Measurements from ENCODE around the gene SMAD6. TPM values are rescaled to one million over a fixed set of nuclear protein-coding genes. Genes with fewer than 3 reads are reported as not detected.
"Not testable (repeated sequence)": the region's sequence is repeated elsewhere in the genome, so short reads cannot be mapped to it uniquely, and the experiment has no call there.

The SMAD6 gene
- total RNA-seq, 3 donors from 2014 or later (not counting 1 experiment from before 2014, with no cell fraction given): 0.07 to 0.38 (median 0.09) TPM

GRCh38 chr15:66684136-66684681 is 17.8 kb upstream of the SMAD6 start:
- H3K27ac ChIP-seq (ENCODE audit: low read length): no peak overlapping the region
- no peaks in the 10 kb centered on the region for H3K9me3 ChIP-seq (ENCODE audit: control insufficient read depth, insufficient read depth, low read length)
- H3K36me3 ChIP-seq (ENCODE audit: control insufficient read depth, insufficient read depth, low read length): no peaks in the 10 kb centered on the region
- H3K27me3 Mint-ChIP-seq (ENCODE audit: low read depth in 2 of 2): no peaks in the 10 kb centered on the region
- H3K4me3 ChIP-seq (ENCODE audit: low read length): no peak overlapping the region
- no peaks in the 10 kb centered on the region for H3K4me1 ChIP-seq (ENCODE audit: control insufficient read depth, insufficient read depth, low read length)
- H3K36me3 Mint-ChIP-seq: no peaks in the 10 kb centered on the region
- H3K4me1 Mint-ChIP-seq: no peaks in the 10 kb centered on the region
- no peaks in the 10 kb centered on the region for H3K9me3 Mint-ChIP-seq
- ATAC-seq: no peak
- DNase-seq: no peak
- H3K27ac Mint-ChIP-seq: no peak overlapping the region
- no peak overlapping the region for H3K4me3 Mint-ChIP-seq
- no peaks in the 10 kb centered on the region for H3K27me3 ChIP-seq (ENCODE audit: control insufficient read depth, insufficient read depth, low read length)
- no peak for TF ChIP-seq CTCF (IDR thresholded peaks at IDR 0.05)
- intact Hi-C loops (cut with micrococcal nuclease): no loop called here

DNA sequence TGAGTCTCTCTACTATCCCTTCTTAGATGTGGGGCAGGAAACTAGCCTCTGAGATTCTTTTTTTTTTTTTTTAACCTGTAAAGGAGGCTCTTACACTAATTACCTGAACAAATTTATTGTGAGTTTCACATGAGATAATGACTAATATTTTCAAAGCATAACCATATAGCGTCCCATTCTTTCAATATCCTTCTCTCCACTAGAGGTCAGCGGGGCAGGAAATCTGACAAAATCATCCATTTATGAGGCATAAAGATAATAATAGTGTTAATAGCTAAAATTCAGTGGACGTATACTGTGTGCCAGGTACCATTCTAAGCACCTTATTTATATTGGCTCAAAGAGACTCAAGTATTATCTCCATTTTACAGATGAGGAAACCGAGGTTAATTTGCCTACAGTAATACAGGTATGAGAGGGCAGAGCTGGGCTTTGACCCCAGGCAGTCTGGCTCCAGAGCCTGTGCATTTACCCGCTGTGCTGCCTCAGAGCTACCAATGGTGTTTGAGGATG is 16.3 kb upstream of the SMAD6 start:
- no peak overlapping the region for H3K4me3 ChIP-seq (ENCODE audit: low read length)
- no peaks in the 10 kb centered on the region for H3K9me3 ChIP-seq (ENCODE audit: control insufficient read depth, insufficient read depth, low read length)
- intact Hi-C loops (cut with micrococcal nuclease): no loop called here
- Mint-ChIP-seq H3K4me1 (no peaks in the 10 kb centered on the region), H3K9me3 (no peaks in the 10 kb centered on the region), H3K4me3 (no peak overlapping the region), H3K27me3 (ENCODE audit: low read depth in 2 of 2) (no peaks in the 10 kb centered on the region), H3K27ac (no peak overlapping the region), H3K36me3 (no peaks in the 10 kb centered on the region)
- TF ChIP-seq CTCF (IDR thresholded peaks at IDR 0.05): no peak
- H3K27ac ChIP-seq (ENCODE audit: low read length): no peak overlapping the region
- DNase-seq (no peak), ATAC-seq (no peak)
- WGBS (ENCODE audit: insufficient coverage): 90% methylated on average over 2 of the region's 5 CpGs
- no peaks in the 10 kb centered on the region for H3K4me1 ChIP-seq (ENCODE audit: control insufficient read depth, insufficient read depth, low read length)
- no peaks in the 10 kb centered on the region for H3K36me3 ChIP-seq (ENCODE audit: control insufficient read depth, insufficient read depth, low read length)
- H3K27me3 ChIP-seq (ENCODE audit: control insufficient read depth, insufficient read depth, low read length): no peaks in the 10 kb centered on the region

- H3K4me3 ChIP-seq (ENCODE audit: low read length); DNase-seq; H3K4me3 Mint-ChIP-seq; H3K9me3 ChIP-seq (ENCODE audit: control insufficient read depth, insufficient read depth, low read length); ATAC-seq; H3K27me3 ChIP-seq (ENCODE audit: control insufficient read depth, insufficient read depth, low read length); H3K9me3 Mint-ChIP-seq; H3K27ac Mint-ChIP-seq; intact Hi-C loops (cut with micrococcal nuclease); H3K27ac ChIP-seq (ENCODE audit: low read length); H3K4me1 ChIP-seq (ENCODE audit: control insufficient read depth, insufficient read depth, low read length); H3K27me3 Mint-ChIP-seq (ENCODE audit: low read depth in 2 of 2); H3K36me3 ChIP-seq (ENCODE audit: control insufficient read depth, insufficient read depth, low read length); H3K4me1 Mint-ChIP-seq; H3K36me3 Mint-ChIP-seq: not testable (repeated sequence)
- WGBS (ENCODE audit: insufficient coverage): 100% methylated on average over 1 of the region's 7 CpGs
Measured at GRCh38 chr15:66690912-66691311, 11.1 kb upstream of the SMAD6 start.

DNA sequence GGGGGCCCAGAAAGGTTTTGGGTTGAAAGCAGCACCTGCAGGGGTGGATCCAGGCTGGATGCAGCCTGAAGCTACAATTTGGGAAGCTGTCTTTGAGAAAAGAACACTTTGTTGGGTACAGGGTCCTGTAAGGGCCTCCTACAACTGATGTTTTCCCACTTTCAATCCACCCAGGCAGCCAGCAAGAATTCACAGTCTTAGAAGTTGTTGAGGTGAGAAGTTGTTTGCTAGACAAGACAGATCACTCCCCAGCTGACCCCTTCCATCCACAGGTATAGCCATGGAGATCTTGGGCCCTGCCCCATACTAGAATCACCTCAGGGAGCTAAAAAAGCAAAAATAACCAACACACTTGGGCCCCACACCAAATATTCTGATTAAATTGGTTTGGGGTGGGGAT is 10.3 kb upstream of the SMAD6 start:
- Histone ChIP-seq H3K27me3 (ENCODE audit: control insufficient read depth, insufficient read depth, low read length) (no peaks in the 10 kb centered on the region), H3K4me1 (ENCODE audit: control insufficient read depth, insufficient read depth, low read length) (peaks cover 3% of the 10 kb centered on the region), H3K9me3 (ENCODE audit: control insufficient read depth, insufficient read depth, low read length) (no peaks in the 10 kb centered on the region), H3K27ac (ENCODE audit: low read length) (no peak overlapping the region), H3K4me3 (ENCODE audit: low read length) (no peak overlapping the region), H3K36me3 (ENCODE audit: control insufficient read depth, insufficient read depth, low read length) (no peaks in the 10 kb centered on the region)
- Mint-ChIP-seq H3K36me3 (no peaks in the 10 kb centered on the region), H3K9me3 (no peaks in the 10 kb centered on the region), H3K4me1 (peaks cover 0 to 8% of the 10 kb centered on the region in 2 donors), H3K27ac (no peak overlapping the region), H3K4me3 (no peak overlapping the region), H3K27me3 (ENCODE audit: low read depth in 2 of 2) (no peaks in the 10 kb centered on the region)
- no peak for DNase-seq
- intact Hi-C loops (cut with micrococcal nuclease): no loop called here
- ATAC-seq: no peak
- no peak for TF ChIP-seq CTCF (IDR thresholded peaks at IDR 0.05)

All from natural killer cell (primary cell).